Sigmoid colon (tissue), 7 donors: ENCODE results near the gene IRX2. TPM values are rescaled to one million over a fixed set of nuclear protein-coding genes. Genes with fewer than 3 reads are reported as not detected.

ENCODE experiments used
- DNase-seq: peaks from one replicate; pipeline ENCODE4 v3.0.0-alpha.2; 2019
- H3K27ac ChIP-seq, 4 donors: fragments of 200-600 bp; sonication (generic); one replicate each; pipeline ENCODE4 v1.5.1; 2016 to 2019; ENCODE audit warnings: mild to moderate bottlenecking in 1 of 4
- H3K27me3 ChIP-seq, 3 donors: fragments of 200-600 bp; sonication (generic); one replicate each; pipeline ENCODE4 v1.5.1; 2019; ENCODE audit warnings: mild to moderate bottlenecking in 1 of 3
- H3K36me3 ChIP-seq, 4 donors: fragments of 200-600 bp; sonication (generic); one replicate each; pipeline ENCODE4 v1.5.1; 2016 to 2019
- H3K4me1 ChIP-seq, 4 donors: fragments of 200-600 bp; sonication (generic); one replicate each; pipeline ENCODE4 v1.5.1; 2017 to 2019
- H3K4me3 ChIP-seq, 4 donors: fragments of 200-600 bp; sonication (generic); one replicate each; pipeline ENCODE4 v1.5.1; 2017 to 2019; ENCODE audit warnings: mild to moderate bottlenecking in 2 of 4, moderate library complexity in 1 of 4
- H3K9me3 ChIP-seq, 4 donors: fragments of 200-600 bp in 3 of 4; sonication (generic) in 3 of 4; one replicate each; pipeline versions ENCODE4 v1.5.1 to v1.6.1; 2013 to 2019
- EP300 ChIP-seq, 4 donors: sonication (generic); formaldehyde crosslinking; IDR thresholded peaks; one replicate each; pipeline ENCODE4 v1.6.1; 2017; ENCODE audit warnings: antibody characterized with exemption in 4 of 4
- POLR2A ChIP-seq, 2 donors: fragments of 450-650 bp; IDR thresholded peaks; one replicate each; pipeline ENCODE4 v1.6.1; 2016; ENCODE audit warnings: antibody characterized with exemption in 2 of 2, mild to moderate bottlenecking in 2 of 2, moderate library complexity in 2 of 2
- POLR2AphosphoS5 ChIP-seq, 4 donors: sonication (generic); formaldehyde crosslinking; IDR thresholded peaks; one replicate each; pipeline ENCODE4 v1.6.1; 2017; ENCODE audit warnings: antibody characterized with exemption in 4 of 4
- WGBS, 2 donors: extraction: QIAGEN DNeasy Blood & Tissue Kit; methylation state at CpG; one replicate each; pipeline ENCODE4 v1.1.7; 2013; 5-methylcytosine and 5-hydroxymethylcytosine counted together
- intact Hi-C: fragments of 100-400 bp; cut with DNase I; formaldehyde crosslinking; loops from one replicate; pipeline ENCODE4 v1.15.1; 2023
- polyA plus RNA-seq, 3 donors: library from polyadenylated mRNA; stranded (reverse); fragments of 200-250 nt; gene quantifications; one replicate each; pipeline ENCODE4 v1.2.3, GENCODE V29; 2013
- total RNA-seq, 4 donors: library from RNA; depleted of rRNA; stranded (reverse); fragments of >200 nt; gene quantifications; one replicate each; pipeline ENCODE4 v1.1.0, GENCODE V29; 2016
- TF ChIP-seq, protein P1 (sequence below), 4 experiments: fragments of 450-650 bp in 3 of 4; fragments of 200-600 bp in 1 of 4; IDR thresholded peaks; one replicate each; pipeline ENCODE4 v1.5.1; 2016 to 2019; ENCODE audit warnings: antibody characterized with exemption in 4 of 4, mild to moderate bottlenecking in 3 of 4, moderate library complexity in 2 of 4
- donor health status: healthy with polysubstance abuse.
- donor health status: Bipolar disorder and iron deficiency.
- donor health status: healthy.

IRX2 gene
- total and polyA plus RNA-seq, 7 donors = 0.03 TPM; not detected in 6

DNA sequence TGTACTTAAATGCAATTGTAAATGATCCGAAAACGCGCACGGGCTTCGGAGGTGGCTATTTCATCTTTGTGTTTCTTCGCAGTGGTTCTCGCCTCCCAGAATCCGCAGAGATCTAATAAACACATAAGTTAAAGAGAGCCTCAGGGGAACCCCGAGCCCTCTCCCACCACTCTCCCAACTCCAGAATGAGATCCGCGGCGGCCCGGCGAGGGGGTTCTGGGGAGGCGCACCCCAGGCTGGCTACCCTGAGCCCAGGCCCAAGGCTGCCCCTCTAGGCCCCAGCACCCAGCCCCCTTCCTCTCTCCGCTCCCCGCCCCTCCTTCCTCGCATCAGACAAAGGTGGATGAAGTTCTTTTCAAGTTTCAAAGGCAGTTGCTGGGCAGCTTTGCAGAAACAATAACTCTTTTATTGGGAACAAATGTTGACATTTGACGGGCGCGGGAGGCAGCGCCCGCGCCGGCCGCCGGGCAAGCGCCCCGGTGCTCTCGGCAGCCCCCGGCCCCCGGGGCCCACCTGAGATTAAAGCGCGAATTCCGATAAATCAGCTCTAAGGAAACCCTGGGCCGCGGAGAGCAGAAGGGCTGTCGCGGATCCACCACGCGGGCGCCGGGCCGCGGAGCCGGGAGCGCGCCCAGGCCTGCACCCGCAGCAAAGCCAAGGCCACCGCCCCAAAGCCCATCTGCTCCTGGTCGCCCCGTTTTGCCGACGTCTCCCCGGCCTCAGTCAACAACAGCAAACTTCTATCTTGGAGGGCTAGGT lies 8.4 kb downstream of the IRX2 start:
- intact Hi-C loops = no loop called here
- Histone ChIP-seq H3K4me3 (no peak overlapping the region), H3K27ac (peak overlapping the region in 1 of 4 donors; percentile 14), H3K27me3 (peaks cover 55 to 100% (median 74%) of the 10 kb centered on the region in 3 donors), H3K9me3 (no peaks in the 10 kb centered on the region), H3K4me1 (peaks cover 0 to 26% (median 15%) of the 10 kb centered on the region in 4 donors), H3K36me3 (no peaks in the 10 kb centered on the region)
- 5 to 7% methylated on average over 55 of the region's 55 CpGs for WGBS, 2 donors
- TF ChIP-seq, protein P1, sequence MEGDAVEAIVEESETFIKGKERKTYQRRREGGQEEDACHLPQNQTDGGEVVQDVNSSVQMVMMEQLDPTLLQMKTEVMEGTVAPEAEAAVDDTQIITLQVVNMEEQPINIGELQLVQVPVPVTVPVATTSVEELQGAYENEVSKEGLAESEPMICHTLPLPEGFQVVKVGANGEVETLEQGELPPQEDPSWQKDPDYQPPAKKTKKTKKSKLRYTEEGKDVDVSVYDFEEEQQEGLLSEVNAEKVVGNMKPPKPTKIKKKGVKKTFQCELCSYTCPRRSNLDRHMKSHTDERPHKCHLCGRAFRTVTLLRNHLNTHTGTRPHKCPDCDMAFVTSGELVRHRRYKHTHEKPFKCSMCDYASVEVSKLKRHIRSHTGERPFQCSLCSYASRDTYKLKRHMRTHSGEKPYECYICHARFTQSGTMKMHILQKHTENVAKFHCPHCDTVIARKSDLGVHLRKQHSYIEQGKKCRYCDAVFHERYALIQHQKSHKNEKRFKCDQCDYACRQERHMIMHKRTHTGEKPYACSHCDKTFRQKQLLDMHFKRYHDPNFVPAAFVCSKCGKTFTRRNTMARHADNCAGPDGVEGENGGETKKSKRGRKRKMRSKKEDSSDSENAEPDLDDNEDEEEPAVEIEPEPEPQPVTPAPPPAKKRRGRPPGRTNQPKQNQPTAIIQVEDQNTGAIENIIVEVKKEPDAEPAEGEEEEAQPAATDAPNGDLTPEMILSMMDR (IDR thresholded peaks at IDR 0.05) = no peak
- no peak for TF ChIP-seq POLR2A (IDR thresholded peaks at IDR 0.05)
- no peak for TF ChIP-seq EP300 (IDR thresholded peaks at IDR 0.05)
- TF ChIP-seq POLR2AphosphoS5 (IDR thresholded peaks at IDR 0.05) = no peak
- no peak for DNase-seq

DNA sequence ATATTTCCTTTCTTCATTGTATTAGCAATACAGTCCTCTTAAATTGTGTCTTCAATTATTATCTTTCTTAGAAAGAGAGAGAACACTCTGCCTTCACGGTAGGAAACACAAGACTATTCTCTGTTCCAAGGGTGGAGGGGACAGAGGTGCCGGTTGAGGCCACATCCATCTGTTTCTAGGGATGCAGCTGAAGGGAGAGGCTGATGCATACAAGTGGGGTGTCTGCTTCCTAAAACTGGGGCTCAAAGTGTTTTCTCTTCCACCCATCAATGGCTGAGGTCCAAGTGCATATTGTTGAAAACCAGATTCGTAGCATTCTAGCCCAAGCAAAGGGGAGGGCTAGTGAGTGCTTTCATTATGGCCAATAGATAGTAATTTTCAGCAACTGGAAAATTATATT lies 9.5 kb downstream of the IRX2 start:
- no peak for TF ChIP-seq POLR2AphosphoS5 (IDR thresholded peaks at IDR 0.05)
- no peak for TF ChIP-seq EP300 (IDR thresholded peaks at IDR 0.05)
- no peak for TF ChIP-seq POLR2A (IDR thresholded peaks at IDR 0.05)
- TF ChIP-seq, protein P1 (IDR thresholded peaks at IDR 0.05) = no peak
- intact Hi-C loops = no loop called here
- no peak overlapping the region for H3K27ac ChIP-seq
- DNase-seq = no peak
- no peak overlapping the region for H3K4me3 ChIP-seq
- H3K36me3 ChIP-seq = no peaks in the 10 kb centered on the region
- H3K4me1 ChIP-seq = peaks cover 0 to 22% (median 15%) of the 10 kb centered on the region in 4 donors
- 8 to 17% methylated on average over 3 of the region's 3 CpGs for WGBS, 2 donors
- peaks cover 45 to 100% (median 74%) of the 10 kb centered on the region in 3 donors for H3K27me3 ChIP-seq
- no peaks in the 10 kb centered on the region for H3K9me3 ChIP-seq

DNA sequence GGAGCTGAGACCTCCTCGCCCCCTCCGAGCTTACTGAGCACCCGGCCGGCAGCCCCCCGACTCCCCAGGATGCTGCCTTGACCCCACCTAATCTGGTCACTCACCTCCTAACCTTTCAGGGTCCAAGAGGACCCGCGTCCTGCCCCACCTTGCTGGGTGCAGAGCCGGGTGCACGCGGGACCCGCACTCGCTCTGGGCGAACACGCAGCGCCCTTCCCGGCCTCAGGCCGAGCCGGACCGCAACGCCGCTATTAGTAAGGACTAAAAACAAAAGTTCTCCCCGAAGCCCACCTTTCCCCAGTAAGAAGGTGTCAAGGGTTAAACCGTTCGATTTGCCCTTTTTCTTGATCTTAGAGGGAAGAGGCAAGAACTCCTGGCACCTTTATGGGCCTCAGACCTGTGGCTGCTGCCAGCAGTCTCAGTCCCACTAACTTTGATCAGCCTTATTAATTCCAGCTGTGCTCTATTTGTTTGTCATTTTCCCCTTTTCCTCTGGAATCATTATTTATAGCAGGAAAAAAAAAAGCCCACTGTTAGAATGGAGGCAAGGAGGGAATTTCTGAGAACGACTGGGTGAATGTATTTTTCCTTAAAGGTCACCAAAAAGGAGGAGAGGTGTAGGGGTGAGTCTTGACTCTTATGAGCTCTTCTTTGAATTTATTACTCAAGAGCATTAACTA lies 10.5 kb downstream of the IRX2 start:
- H3K27me3 ChIP-seq = peaks cover 45 to 99% (median 82%) of the 10 kb centered on the region in 3 donors
- H3K4me1 ChIP-seq = peaks cover 0 to 22% (median 15%) of the 10 kb centered on the region in 4 donors
- WGBS, 2 donors = 8 to 31% methylated on average over 25 of the region's 25 CpGs
- no peaks in the 10 kb centered on the region for H3K9me3 ChIP-seq
- H3K36me3 ChIP-seq = no peaks in the 10 kb centered on the region
- H3K4me3 ChIP-seq = no peak overlapping the region
- DNase-seq = no peak
- TF ChIP-seq POLR2A (IDR thresholded peaks at IDR 0.05) (no peak), EP300 (IDR thresholded peaks at IDR 0.05) (no peak), POLR2AphosphoS5 (IDR thresholded peaks at IDR 0.05) (no peak)
- TF ChIP-seq, protein P1 (IDR thresholded peaks at IDR 0.05) = no peak
- intact Hi-C loops = no loop called here
- no peak overlapping the region for H3K27ac ChIP-seq

DNA sequence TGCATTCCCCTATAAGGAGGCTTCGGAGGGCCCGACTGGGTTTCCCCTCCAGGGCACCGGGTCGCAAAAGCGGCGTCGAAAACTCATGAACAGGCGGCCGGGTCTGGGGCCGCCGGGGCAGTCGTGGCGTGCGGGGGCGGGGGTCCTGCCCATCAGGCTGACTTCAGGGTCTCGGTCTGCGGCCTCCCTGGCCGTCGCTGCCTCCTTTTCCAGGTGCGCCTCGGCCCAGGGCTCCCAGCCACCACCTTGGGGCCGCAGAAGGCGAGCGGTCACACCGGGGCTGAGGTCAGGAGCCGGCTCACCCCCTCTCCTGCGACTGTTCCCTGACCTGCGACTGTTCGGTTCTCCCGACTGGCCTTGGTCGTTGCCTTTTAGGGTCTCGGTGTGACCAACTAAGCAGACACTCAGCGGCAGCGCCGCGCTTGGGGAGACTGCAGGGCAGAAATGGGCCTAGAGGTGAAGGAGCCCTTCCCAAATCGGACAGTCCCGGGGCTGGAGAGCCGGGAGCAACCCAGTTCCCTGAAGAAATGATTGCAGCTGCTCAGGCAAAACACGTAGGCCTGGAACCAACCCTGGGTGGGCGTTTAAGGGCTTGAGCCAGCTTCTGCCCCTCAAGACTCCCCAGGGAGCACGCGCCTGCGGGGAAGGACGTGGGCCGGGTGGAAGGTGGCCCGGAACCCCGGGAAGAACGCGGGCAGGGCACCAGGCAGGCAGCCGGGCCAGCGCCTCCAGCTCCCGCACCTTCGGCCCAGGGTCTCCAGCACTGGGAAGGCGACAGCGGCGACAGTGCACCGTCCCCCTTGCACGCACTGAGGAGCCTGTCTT lies 11.2 kb downstream of the IRX2 start:
- H3K9me3 ChIP-seq = no peaks in the 10 kb centered on the region
- no peak overlapping the region for H3K27ac ChIP-seq
- H3K4me3 ChIP-seq = peak overlapping the region in 2 of 4 donors; percentile 53 to 61
- H3K36me3 ChIP-seq = no peaks in the 10 kb centered on the region
- DNase-seq = no peak
- H3K4me1 ChIP-seq = peaks cover 0 to 22% (median 15%) of the 10 kb centered on the region in 4 donors
- peaks cover 45 to 99% (median 85%) of the 10 kb centered on the region in 3 donors for H3K27me3 ChIP-seq
- WGBS, 2 donors = 5 to 27% methylated on average over 59 of the region's 59 CpGs
- intact Hi-C loops = no loop called here
- TF ChIP-seq EP300 (IDR thresholded peaks at IDR 0.05) = no peak
